HEK293 (cell line): ENCODE data around the gene SLC2A4.
A peak's percentile ranks its signal among the peaks of the same experiment; 100 is the strongest.

ENCODE experiments used
- ELK4 ChIP-seq: IDR thresholded peaks from 2 replicates; pipeline ENCODE4 v1.6.1; 2011; ENCODE audit warnings: mild to moderate bottlenecking, low read depth, low read length, borderline replicate concordance
- GLIS1 ChIP-seq: fragments of 450-650 bp; formaldehyde crosslinking; IDR thresholded peaks from 2 replicates; pipeline ENCODE4 v1.5.1; 2016; ENCODE audit warnings: missing biosample characterization, missing genetic modification characterization
- HIC1 ChIP-seq: fragments of 450-650 bp; formaldehyde crosslinking; IDR thresholded peaks from 2 replicates; pipeline ENCODE4 v1.5.1; 2016; ENCODE audit warnings: missing biosample characterization, missing genetic modification characterization
- IKZF3 ChIP-seq: fragments of 450-650 bp; IDR thresholded peaks from 2 replicates; pipeline ENCODE4 v1.5.0; 2018; ENCODE audit warnings: missing biosample characterization, mild to moderate bottlenecking, missing genetic modification characterization, moderate library complexity
- KLF10 ChIP-seq: fragments of 450-650 bp; IDR thresholded peaks from 2 replicates; pipeline ENCODE4 v1.5.1; 2018; ENCODE audit warnings: missing biosample characterization, mild to moderate bottlenecking, missing genetic modification characterization
- PRDM1 ChIP-seq: fragments of 450-650 bp; formaldehyde crosslinking; IDR thresholded peaks from 2 replicates; pipeline ENCODE4; 2016; ENCODE audit warnings: missing biosample characterization, missing genetic modification characterization
- REPIN1 ChIP-seq: fragments of 450-650 bp; formaldehyde crosslinking; IDR thresholded peaks from 2 replicates; pipeline ENCODE4 v1.5.1; 2017; ENCODE audit warnings: missing biosample characterization, missing genetic modification characterization, low read depth
- SP3 ChIP-seq: fragments of 450-650 bp; formaldehyde crosslinking; IDR thresholded peaks from 2 replicates; pipeline ENCODE4 v1.5.1; 2016; ENCODE audit warnings: missing biosample characterization, missing genetic modification characterization
- TSHZ1 ChIP-seq: fragments of 450-650 bp; formaldehyde crosslinking; IDR thresholded peaks from 2 replicates; pipeline ENCODE4 v1.5.1; 2016; ENCODE audit warnings: missing biosample characterization, missing genetic modification characterization, borderline replicate concordance
- ZBTB11 ChIP-seq: fragments of 450-650 bp; formaldehyde crosslinking; conservative IDR thresholded peaks from 2 replicates; pipeline ENCODE4 v1.5.1; 2016; ENCODE audit warnings: low read depth, missing biosample characterization, missing genetic modification characterization
- ZBTB17 ChIP-seq: fragments of 450-650 bp; formaldehyde crosslinking; IDR thresholded peaks from 2 replicates; pipeline ENCODE4 v1.5.1; 2016; ENCODE audit warnings: missing biosample characterization, missing genetic modification characterization
- ZBTB20 ChIP-seq: fragments of 450-650 bp; formaldehyde crosslinking; IDR thresholded peaks from 2 replicates; pipeline ENCODE4 v1.5.1; 2016; ENCODE audit warnings: missing biosample characterization, missing genetic modification characterization
- ZEB2 ChIP-seq: fragments of 450-650 bp; formaldehyde crosslinking; IDR thresholded peaks from 2 replicates; pipeline ENCODE4 v1.5.1; 2016; ENCODE audit warnings: missing biosample characterization, missing genetic modification characterization
- ZFHX2 ChIP-seq: fragments of 450-650 bp; formaldehyde crosslinking; conservative IDR thresholded peaks from 2 replicates; pipeline ENCODE4 v1.5.1; 2016; ENCODE audit warnings: missing biosample characterization, missing genetic modification characterization
- ZFP3 ChIP-seq: fragments of 450-650 bp; formaldehyde crosslinking; IDR thresholded peaks from 2 replicates; pipeline ENCODE4 v1.5.1; 2016; ENCODE audit warnings: low read depth, missing biosample characterization, missing genetic modification characterization
- ZNF155 ChIP-seq: fragments of 450-650 bp; formaldehyde crosslinking; IDR thresholded peaks from 2 replicates; pipeline ENCODE4 v1.5.1; 2016; ENCODE audit warnings: missing biosample characterization, missing genetic modification characterization
- ZNF221 ChIP-seq: fragments of 450-650 bp; formaldehyde crosslinking; IDR thresholded peaks from 2 replicates; pipeline ENCODE4 v1.5.1; 2017; ENCODE audit warnings: missing biosample characterization, missing genetic modification characterization, borderline replicate concordance
- ZNF311 ChIP-seq: fragments of 450-650 bp; formaldehyde crosslinking; IDR thresholded peaks from 2 replicates; pipeline ENCODE4 v1.5.1; 2017; ENCODE audit warnings: missing biosample characterization, missing genetic modification characterization, borderline replicate concordance
- ZNF610 ChIP-seq: fragments of 450-650 bp; formaldehyde crosslinking; IDR thresholded peaks from 2 replicates; pipeline ENCODE4 v1.5.1; 2016; ENCODE audit warnings: missing biosample characterization, missing genetic modification characterization, borderline replicate concordance
- ZNF623 ChIP-seq: fragments of 450-650 bp; formaldehyde crosslinking; IDR thresholded peaks from 2 replicates; pipeline ENCODE4 v1.5.1; 2016; ENCODE audit warnings: missing biosample characterization, missing genetic modification characterization
- ZNF670 ChIP-seq: fragments of 450-650 bp; formaldehyde crosslinking; IDR thresholded peaks from 2 replicates; pipeline ENCODE4 v1.5.1; 2016; ENCODE audit warnings: missing biosample characterization, missing genetic modification characterization, low read depth
- ZNF747 ChIP-seq: fragments of 450-650 bp; formaldehyde crosslinking; IDR thresholded peaks from 2 replicates; pipeline ENCODE4 v1.5.1; 2016; ENCODE audit warnings: missing biosample characterization, missing genetic modification characterization
- ZNF776 ChIP-seq: fragments of 450-650 bp; formaldehyde crosslinking; IDR thresholded peaks from 2 replicates; pipeline ENCODE4 v1.5.0; 2017; ENCODE audit warnings: missing biosample characterization, missing genetic modification characterization, borderline replicate concordance
- ZNF830 ChIP-seq: fragments of 450-650 bp; IDR thresholded peaks from 2 replicates; pipeline ENCODE4 v1.5.0; 2018; ENCODE audit warnings: missing biosample characterization, missing genetic modification characterization, low read depth, mild to moderate bottlenecking, moderate library complexity
- ZSCAN18 ChIP-seq: fragments of 450-650 bp; formaldehyde crosslinking; IDR thresholded peaks from 2 replicates; pipeline ENCODE4 v1.5.1; 2016; ENCODE audit warnings: missing biosample characterization, missing genetic modification characterization
- ZSCAN30 ChIP-seq: fragments of 450-650 bp; IDR thresholded peaks from 2 replicates; pipeline ENCODE4 v1.5.1; 2018; ENCODE audit warnings: missing biosample characterization, mild to moderate bottlenecking, missing genetic modification characterization, moderate library complexity
- TF ChIP-seq, protein P1 (sequence below): fragments of 450-650 bp; formaldehyde crosslinking; IDR thresholded peaks from 2 replicates; pipeline ENCODE4 v1.5.1; 2016; ENCODE audit warnings: missing biosample characterization, missing genetic modification characterization

SLC2A4 gene

GRCh38 chr17:7308625-7309433 lies 27.3 kb downstream of the SLC2A4 start (continued):
- TF ChIP-seq TSHZ1 (tag by site-specific recombination) (no peak), REPIN1 (tag by site-specific recombination) (no peak), ZNF747 (tag by site-specific recombination) (no peak), GLIS1 (tag by site-specific recombination) (peak; percentile 26; the same call in 1 of the 2 replicates), KLF10 (no peak), HIC1 (no peak), ZFHX2 (no peak), ZBTB11 (tag by site-specific recombination) (no peak), ZNF311 (tag by site-specific recombination) (no peak), ZBTB20 (tag by site-specific recombination) (no peak), ZNF670 (tag by site-specific recombination) (no peak), ZBTB17 (peak; percentile 91), ZNF155 (tag by site-specific recombination) (no peak), ZNF830 (tag by site-specific recombination) (no peak), ZFP3 (tag by site-specific recombination) (no peak), IKZF3 (tag by site-specific recombination) (no peak; the same call in none of the 2 replicates), ZNF776 (tag by site-specific recombination) (no peak), ELK4 (no peak), ZSCAN30 (tag by site-specific recombination) (no peak), PRDM1 (tag by site-specific recombination) (peak; percentile 98), ZEB2 (0 out of 2 replicates have a peak, but pooled peaks have one; percentile 49), SP3 (tag by site-specific recombination) (peak; percentile 86), ZNF221 (no peak), ZSCAN18 (tag by site-specific recombination) (no peak), ZNF610 (no peak), ZNF623 (no peak)
- TF ChIP-seq, protein P1, sequence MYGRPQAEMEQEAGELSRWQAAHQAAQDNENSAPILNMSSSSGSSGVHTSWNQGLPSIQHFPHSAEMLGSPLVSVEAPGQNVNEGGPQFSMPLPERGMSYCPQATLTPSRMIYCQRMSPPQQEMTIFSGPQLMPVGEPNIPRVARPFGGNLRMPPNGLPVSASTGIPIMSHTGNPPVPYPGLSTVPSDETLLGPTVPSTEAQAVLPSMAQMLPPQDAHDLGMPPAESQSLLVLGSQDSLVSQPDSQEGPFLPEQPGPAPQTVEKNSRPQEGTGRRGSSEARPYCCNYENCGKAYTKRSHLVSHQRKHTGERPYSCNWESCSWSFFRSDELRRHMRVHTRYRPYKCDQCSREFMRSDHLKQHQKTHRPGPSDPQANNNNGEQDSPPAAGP: no peak
